ENCODE measurements around the gene ABCC6. TPM values are rescaled to one million over a fixed set of nuclear protein-coding genes. Genes with fewer than 3 reads are reported as not detected.
"Not testable (repeated sequence)": the region's sequence is repeated elsewhere in the genome, so short reads cannot be mapped to it uniquely, and the experiment has no call there.

The ABCC6 gene
- total RNA-seq, 1 donor from 2014 or later: 0.53 TPM

- no peak for DNase-seq (ENCODE audit: low spot score in 2 of 2)
- no peaks in the 10 kb centered on the region for H3K4me1 ChIP-seq
- no peak for TF ChIP-seq CTCF (IDR thresholded peaks at IDR 0.05)
- H3K4me3 ChIP-seq: no peak overlapping the region
- H3K36me3 ChIP-seq: no peaks in the 10 kb centered on the region
- H3K27me3 ChIP-seq: no peaks in the 10 kb centered on the region
- intact Hi-C loops (cut with DNase I): no loop called here
- H3K9me3 ChIP-seq: no peaks in the 10 kb centered on the region
- H3K27ac ChIP-seq: no peak overlapping the region
Observed at GRCh38 chr16:16197966-16198365, 25.3 kb downstream of the ABCC6 start.

GRCh38 chr16:16197331-16197730 lies 26.0 kb downstream of the ABCC6 start:
- no peak for DNase-seq (ENCODE audit: low spot score in 2 of 2)
- no peak overlapping the region for H3K27ac ChIP-seq
- no peaks in the 10 kb centered on the region for H3K27me3 ChIP-seq
- H3K4me1 ChIP-seq: no peaks in the 10 kb centered on the region
- no peaks in the 10 kb centered on the region for H3K9me3 ChIP-seq
- TF ChIP-seq CTCF (IDR thresholded peaks at IDR 0.05): no peak
- no peak overlapping the region for H3K4me3 ChIP-seq
- intact Hi-C loops (cut with DNase I): no loop called here
- H3K36me3 ChIP-seq: no peaks in the 10 kb centered on the region

- Histone ChIP-seq H3K36me3 (no peaks in the 10 kb centered on the region), H3K4me1 (no peaks in the 10 kb centered on the region), H3K9me3 (no peaks in the 10 kb centered on the region), H3K27ac (no peak overlapping the region), H3K4me3 (no peak overlapping the region), H3K27me3 (no peaks in the 10 kb centered on the region)
- no peak for DNase-seq (ENCODE audit: low spot score in 2 of 2)
- intact Hi-C loops (cut with DNase I): no loop called here
- no peak for TF ChIP-seq CTCF (IDR thresholded peaks at IDR 0.05)
Observed at GRCh38 chr16:16196099-16196498, 27.2 kb downstream of the ABCC6 start.

GRCh38 chr16:16191493-16192167 lies 31.7 kb downstream of the ABCC6 start:
- Histone ChIP-seq H3K27ac (no peak overlapping the region), H3K4me3 (no peak overlapping the region), H3K36me3 (no peaks in the 10 kb centered on the region), H3K27me3 (no peaks in the 10 kb centered on the region), H3K4me1 (no peaks in the 10 kb centered on the region), H3K9me3 (no peaks in the 10 kb centered on the region)
- TF ChIP-seq CTCF (IDR thresholded peaks at IDR 0.05): no peak
- intact Hi-C loops (cut with DNase I): loop anchor here (5.0 kb wide), 2 partner anchors 429 to 764 kb away; no protein-coding TSS in a partner anchor
- no peak for DNase-seq (ENCODE audit: low spot score in 2 of 2)

GRCh38 chr16:16190966-16191365 lies 32.3 kb downstream of the ABCC6 start:
- intact Hi-C loops (cut with DNase I): loop anchor here (5.0 kb wide), 2 partner anchors 429 to 764 kb away; no protein-coding TSS in a partner anchor
- not testable (repeated sequence) for DNase-seq (ENCODE audit: low spot score in 2 of 2); H3K27ac ChIP-seq; H3K36me3 ChIP-seq; H3K9me3 ChIP-seq; H3K4me1 ChIP-seq; H3K4me3 ChIP-seq; H3K27me3 ChIP-seq

GRCh38 chr16:16190546-16190945 lies 32.7 kb downstream of the ABCC6 start:
- H3K27me3 ChIP-seq: no peaks in the 10 kb centered on the region
- H3K27ac ChIP-seq: no peak overlapping the region
- no peak for DNase-seq (ENCODE audit: low spot score in 2 of 2)
- intact Hi-C loops (cut with DNase I): loop anchor here (5.0 kb wide), 2 partner anchors 428 to 763 kb away; no protein-coding TSS in a partner anchor
- no peak for TF ChIP-seq CTCF (IDR thresholded peaks at IDR 0.05)
- H3K9me3 ChIP-seq: no peaks in the 10 kb centered on the region
- H3K4me3 ChIP-seq: no peak overlapping the region
- H3K36me3 ChIP-seq: no peaks in the 10 kb centered on the region
- no peaks in the 10 kb centered on the region for H3K4me1 ChIP-seq
